ENCODE data around the gene ART1. TPM values are rescaled to one million over a fixed set of nuclear protein-coding genes. Genes with fewer than 3 reads are reported as not detected.

The ART1 gene
- total and polyA plus RNA-seq, 7 donors = 1.1 to 1.2 TPM; not detected in 5

DNA sequence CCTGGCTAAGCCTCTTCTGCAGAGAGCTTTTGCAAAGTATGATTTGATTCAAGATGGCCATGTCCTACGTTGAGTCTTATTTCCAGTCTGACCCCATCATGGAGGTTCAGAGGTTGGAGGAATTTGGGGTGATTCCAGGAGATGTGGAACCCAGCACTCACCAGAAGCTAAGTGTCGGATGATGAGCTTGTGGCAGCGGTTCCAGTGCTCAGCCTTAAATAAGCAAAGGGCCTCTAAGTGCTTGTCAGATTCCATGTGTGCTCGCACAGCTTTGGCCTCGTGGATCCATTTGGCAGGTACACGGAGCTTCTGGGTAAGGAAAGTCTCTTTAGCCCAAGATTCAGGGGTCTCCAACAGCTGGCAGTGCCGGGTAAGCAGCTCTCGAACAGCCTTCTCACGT, 38.1 kb downstream of the ART1 start:
- TF ChIP-seq POLR2AphosphoS5 (IDR thresholded peaks at IDR 0.05) (no peak), EP300 (IDR thresholded peaks at IDR 0.05) (no peak), POLR2A (IDR thresholded peaks at IDR 0.05) (no peak)
- TF ChIP-seq, protein P1, sequence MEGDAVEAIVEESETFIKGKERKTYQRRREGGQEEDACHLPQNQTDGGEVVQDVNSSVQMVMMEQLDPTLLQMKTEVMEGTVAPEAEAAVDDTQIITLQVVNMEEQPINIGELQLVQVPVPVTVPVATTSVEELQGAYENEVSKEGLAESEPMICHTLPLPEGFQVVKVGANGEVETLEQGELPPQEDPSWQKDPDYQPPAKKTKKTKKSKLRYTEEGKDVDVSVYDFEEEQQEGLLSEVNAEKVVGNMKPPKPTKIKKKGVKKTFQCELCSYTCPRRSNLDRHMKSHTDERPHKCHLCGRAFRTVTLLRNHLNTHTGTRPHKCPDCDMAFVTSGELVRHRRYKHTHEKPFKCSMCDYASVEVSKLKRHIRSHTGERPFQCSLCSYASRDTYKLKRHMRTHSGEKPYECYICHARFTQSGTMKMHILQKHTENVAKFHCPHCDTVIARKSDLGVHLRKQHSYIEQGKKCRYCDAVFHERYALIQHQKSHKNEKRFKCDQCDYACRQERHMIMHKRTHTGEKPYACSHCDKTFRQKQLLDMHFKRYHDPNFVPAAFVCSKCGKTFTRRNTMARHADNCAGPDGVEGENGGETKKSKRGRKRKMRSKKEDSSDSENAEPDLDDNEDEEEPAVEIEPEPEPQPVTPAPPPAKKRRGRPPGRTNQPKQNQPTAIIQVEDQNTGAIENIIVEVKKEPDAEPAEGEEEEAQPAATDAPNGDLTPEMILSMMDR (IDR thresholded peaks at IDR 0.05) = no peak
- H3K9me3 ChIP-seq = no peaks in the 10 kb centered on the region
- WGBS, 2 donors = 97 to 99% methylated on average over 9 of the region's 9 CpGs
- intact Hi-C loops (cut with DNase I) = no loop called here
- no peaks in the 10 kb centered on the region for H3K4me1 ChIP-seq
- H3K27me3 ChIP-seq = no peaks in the 10 kb centered on the region
- H3K4me3 ChIP-seq = no peak overlapping the region
- DNase-seq = no peak
- peaks cover 34 to 98% (median 68%) of the 10 kb centered on the region in 4 donors for H3K36me3 ChIP-seq
- H3K27ac ChIP-seq = no peak overlapping the region

DNA sequence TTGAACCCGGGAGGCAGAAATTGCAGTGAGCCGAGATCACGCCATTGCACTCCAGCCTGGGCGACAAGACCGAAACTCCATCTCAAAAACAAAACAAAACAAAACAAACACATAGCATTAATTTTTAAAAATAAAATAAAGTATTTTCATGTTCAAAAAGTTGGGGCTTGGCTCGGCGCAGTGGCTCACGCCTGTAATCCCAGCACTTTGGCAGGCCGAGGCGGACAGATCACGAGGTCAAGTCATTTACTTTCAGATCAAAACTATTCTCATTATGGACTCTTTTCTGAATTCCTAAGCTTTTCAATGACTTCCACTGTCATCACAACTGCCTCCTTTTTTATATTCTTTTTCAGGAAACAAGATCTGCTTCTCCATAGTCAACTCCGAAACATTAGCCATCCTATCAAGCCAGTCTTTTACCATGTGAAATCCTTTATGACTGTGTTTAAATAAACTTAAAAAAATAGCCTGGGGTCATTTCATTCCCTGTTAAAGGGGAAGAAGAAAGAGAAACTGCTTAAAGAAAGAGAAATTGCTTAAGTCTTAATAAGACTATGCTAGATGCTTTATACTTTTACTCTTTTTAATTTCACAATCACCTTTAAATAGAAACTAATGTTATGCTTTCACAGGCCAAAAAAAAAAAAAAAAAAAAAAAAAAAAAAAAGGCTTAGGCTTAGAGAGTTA, 39.3 kb downstream of the ART1 start:
- no peak overlapping the region for H3K4me3 ChIP-seq
- intact Hi-C loops (cut with DNase I) = no loop called here

DNA sequence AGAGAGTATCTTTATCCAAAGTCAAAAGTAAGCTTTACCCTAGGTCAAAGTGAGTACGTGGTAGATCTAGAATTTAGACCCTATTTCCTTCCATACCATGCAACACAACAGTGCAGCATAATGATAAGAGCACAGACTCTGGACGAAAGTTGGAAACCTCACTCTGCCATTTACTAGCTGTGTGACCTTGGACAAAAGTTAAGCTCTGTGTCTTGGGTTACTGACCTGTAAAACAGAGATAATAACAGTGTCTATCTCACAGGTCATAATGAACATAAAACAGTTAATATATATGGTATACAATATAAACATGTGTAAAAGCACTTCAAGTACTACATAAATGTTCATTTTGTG, 39.9 kb downstream of the ART1 start:
- 40 to 83% methylated on average over 2 of the region's 2 CpGs for WGBS, 2 donors
- intact Hi-C loops (cut with DNase I) = no loop called here
- H3K27ac ChIP-seq = no peak overlapping the region

More for the DNA sequence above, 39.3 kb downstream of the ART1 start:
- Histone ChIP-seq H3K36me3 (peaks cover 26 to 98% (median 63%) of the 10 kb centered on the region in 4 donors), H3K27me3 (no peaks in the 10 kb centered on the region), H3K27ac (no peak overlapping the region), H3K4me1 (no peaks in the 10 kb centered on the region), H3K9me3 (no peaks in the 10 kb centered on the region)
- TF ChIP-seq POLR2AphosphoS5 (IDR thresholded peaks at IDR 0.05) = no peak
- no peak for TF ChIP-seq EP300 (IDR thresholded peaks at IDR 0.05)
- TF ChIP-seq, protein P1 (IDR thresholded peaks at IDR 0.05) = no peak
- TF ChIP-seq POLR2A (IDR thresholded peaks at IDR 0.05) = no peak
- 96 to 97% methylated on average over 12 of the region's 12 CpGs for WGBS, 2 donors
- DNase-seq = no peak

DNA sequence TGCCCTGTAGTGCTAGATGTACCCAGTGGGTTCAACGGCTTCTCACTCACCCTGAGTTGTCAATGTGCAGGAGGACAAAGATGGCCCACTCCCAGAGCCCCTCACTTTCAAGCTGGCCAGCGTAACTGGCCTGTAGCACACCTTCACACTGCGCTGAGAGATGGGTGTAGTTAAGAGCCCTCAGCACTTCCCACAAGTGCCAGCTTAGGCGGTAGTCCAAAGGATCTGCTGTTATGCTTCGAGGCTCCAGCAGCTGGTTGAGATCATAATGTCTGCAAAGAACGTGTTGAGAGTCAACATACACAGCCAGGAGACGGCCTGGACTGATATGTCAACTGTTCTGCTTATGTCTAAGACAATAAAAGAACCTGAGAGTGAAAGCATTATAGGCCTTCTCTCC, 41.0 kb downstream of the ART1 start:
- no peak overlapping the region for H3K27ac ChIP-seq

More for the DNA sequence above, 39.9 kb downstream of the ART1 start:
- no peak overlapping the region for H3K4me3 ChIP-seq
- peaks cover 26 to 98% (median 58%) of the 10 kb centered on the region in 4 donors for H3K36me3 ChIP-seq
- TF ChIP-seq EP300 (IDR thresholded peaks at IDR 0.05) (no peak), POLR2A (IDR thresholded peaks at IDR 0.05) (no peak)
- TF ChIP-seq, protein P1 (IDR thresholded peaks at IDR 0.05) = no peak
- no peaks in the 10 kb centered on the region for H3K4me1 ChIP-seq
- H3K9me3 ChIP-seq = no peaks in the 10 kb centered on the region
- no peaks in the 10 kb centered on the region for H3K27me3 ChIP-seq
- DNase-seq = no peak

More for the DNA sequence above, 41.0 kb downstream of the ART1 start:
- Histone ChIP-seq H3K4me3 (no peak overlapping the region), H3K36me3 (peaks cover 18 to 98% (median 56%) of the 10 kb centered on the region in 4 donors), H3K9me3 (no peaks in the 10 kb centered on the region), H3K27me3 (no peaks in the 10 kb centered on the region), H3K4me1 (no peaks in the 10 kb centered on the region)
- 71 to 84% methylated on average over 7 of the region's 7 CpGs for WGBS, 2 donors
- DNase-seq = no peak
- intact Hi-C loops (cut with DNase I) = no loop called here
- TF ChIP-seq POLR2AphosphoS5 (IDR thresholded peaks at IDR 0.05) = no peak
- no peak for TF ChIP-seq POLR2A (IDR thresholded peaks at IDR 0.05)
- TF ChIP-seq EP300 (IDR thresholded peaks at IDR 0.05) = no peak
- TF ChIP-seq, protein P1 (IDR thresholded peaks at IDR 0.05) = no peak
